ENCODE data around the gene DPF3. TPM values are rescaled to one million over a fixed set of nuclear protein-coding genes. Genes with fewer than 3 reads are reported as not detected.

DPF3 gene
- total and polyA plus RNA-seq, 2 of the 13 experiments (the other 11 are each of a cell fraction or from before 2014, with no cell fraction given), result 0.09 to 0.60 TPM

GRCh38 chr14:72619111-72619571 is 274.8 kb downstream of the DPF3 start:
- H3K79me2 ChIP-seq (ENCODE audit: insufficient read depth, low read length), result no peaks in the 10 kb centered on the region
- no peak overlapping the region for H3K27ac ChIP-seq (ENCODE audit: extremely low read length, insufficient read depth, low read length)
- in situ Hi-C loops (cut with HindIII; ENCODE audit: extremely low pct_ligation_motif_present, low pct_unique_long_range_greater_than_20kb) (no loop called here), intact Hi-C loops (cut with micrococcal nuclease; ENCODE audit: unreplicated experiment) (no loop called here)
- H2AFZ ChIP-seq (ENCODE audit: low read length), result no peak overlapping the region
- H3K4me3 ChIP-seq (replicated peaks in 1 of 3; ENCODE audit: insufficient read depth in 1 of 3, low read depth in 2 of 3, low read length in 3 of 3), result no peak overlapping the region
- TF ChIP-seq PCBP2 (optimal IDR thresholded peaks at IDR 0.05; ENCODE audit: low read depth, low read length, poor library complexity, severe bottlenecking) (no peak), ZNF512B (CRISPR knock-in tag; IDR thresholded peaks at IDR 0.05; ENCODE audit: borderline replicate concordance) (no peak), ZNF580 (CRISPR knock-in tag; IDR thresholded peaks at IDR 0.05; ENCODE audit: borderline replicate concordance, low read depth) (no peak), ZNF503 (CRISPR knock-in tag; IDR thresholded peaks at IDR 0.05) (no peak), TAF1 (CRISPR knock-in tag; IDR thresholded peaks at IDR 0.05) (no peak), ZBTB33 (CRISPR knock-in tag; IDR thresholded peaks at IDR 0.05) (no peak), LCORL (IDR thresholded peaks at IDR 0.05) (no peak), LCORL (CRISPR knock-in tag; IDR thresholded peaks at IDR 0.05) (no peak), ZNF44 (CRISPR knock-in tag; IDR thresholded peaks at IDR 0.05) (no peak), ZNF720 (CRISPR knock-in tag; IDR thresholded peaks at IDR 0.05) (no peak), ZNF431 (CRISPR knock-in tag; IDR thresholded peaks at IDR 0.05; ENCODE audit: borderline replicate concordance, low read depth) (no peak), ZNF263 (CRISPR knock-in tag; IDR thresholded peaks at IDR 0.05) (no peak), KDM1A (CRISPR knock-in tag; IDR thresholded peaks at IDR 0.05) (no peak), ZBTB14 (CRISPR knock-in tag; IDR thresholded peaks at IDR 0.05) (no peak)
- 73% methylated on average over 3 of the region's 8 CpGs for WGBS (ENCODE audit: low lambda C conversion rate)
- FAIRE-seq (no peak), ATAC-seq (no peak), DNase-seq (ENCODE audit: low spot score) (no peak)
- no peak overlapping the region for H3K9ac ChIP-seq (ENCODE audit: insufficient read depth, low read depth, low read length)
- H3K36me3 ChIP-seq (replicated peaks in 1 of 2; ENCODE audit: control insufficient read depth in 1 of 2, insufficient read depth in 2 of 2, low read length in 2 of 2), result no peaks in the 10 kb centered on the region
- peaks cover 0 to 3% of the 10 kb centered on the region in 2 experiments; a peak in 2 of 5 replicates for H3K27me3 ChIP-seq (ENCODE audit: control insufficient read depth in 1 of 2, insufficient read depth in 2 of 2, low read length in 2 of 2)
- no peaks in the 10 kb centered on the region for H3K4me1 ChIP-seq (ENCODE audit: insufficient read depth, low read length)
- ChIA-PET POLR2A (no interaction called here), CTCF (ENCODE audit: low intra/inter-chr PET ratio, low total read pairs) (no interaction called here)
- H3K4me2 ChIP-seq (ENCODE audit: low read depth, low read length), result no peak overlapping the region
- BruUV-seq (replicated peaks), result no TSS peak
- no peaks in the 10 kb centered on the region for H3K9me3 ChIP-seq (ENCODE audit: low read length)
- H4K20me1 ChIP-seq (ENCODE audit: insufficient read depth, low read length), result no peaks in the 10 kb centered on the region
